ENCODE data around the gene HLA-DRB1.

DNA sequence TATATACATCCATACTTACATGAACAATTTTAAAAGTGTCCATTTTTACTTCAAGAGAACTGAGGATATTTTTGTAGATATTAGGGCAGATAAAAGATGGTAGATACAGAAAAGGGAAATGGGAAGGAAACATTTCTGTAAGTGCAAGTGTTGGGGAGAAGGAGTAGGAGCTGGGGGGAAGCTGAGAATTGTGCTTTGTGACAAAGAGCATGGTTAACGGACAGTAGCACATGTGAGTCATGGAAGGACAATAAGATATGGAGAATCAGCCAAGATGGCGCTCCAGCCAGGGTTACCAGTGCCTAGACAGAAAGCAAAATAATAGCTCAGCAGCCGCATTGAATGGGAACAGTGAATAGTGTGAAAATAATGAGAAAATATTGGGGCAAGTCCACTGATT, 12.7 kb upstream of the HLA-DRB1 start:
- TF ChIP-seq POLR2A (IDR thresholded peaks at IDR 0.05): no peak
- TF ChIP-seq, protein P1, sequence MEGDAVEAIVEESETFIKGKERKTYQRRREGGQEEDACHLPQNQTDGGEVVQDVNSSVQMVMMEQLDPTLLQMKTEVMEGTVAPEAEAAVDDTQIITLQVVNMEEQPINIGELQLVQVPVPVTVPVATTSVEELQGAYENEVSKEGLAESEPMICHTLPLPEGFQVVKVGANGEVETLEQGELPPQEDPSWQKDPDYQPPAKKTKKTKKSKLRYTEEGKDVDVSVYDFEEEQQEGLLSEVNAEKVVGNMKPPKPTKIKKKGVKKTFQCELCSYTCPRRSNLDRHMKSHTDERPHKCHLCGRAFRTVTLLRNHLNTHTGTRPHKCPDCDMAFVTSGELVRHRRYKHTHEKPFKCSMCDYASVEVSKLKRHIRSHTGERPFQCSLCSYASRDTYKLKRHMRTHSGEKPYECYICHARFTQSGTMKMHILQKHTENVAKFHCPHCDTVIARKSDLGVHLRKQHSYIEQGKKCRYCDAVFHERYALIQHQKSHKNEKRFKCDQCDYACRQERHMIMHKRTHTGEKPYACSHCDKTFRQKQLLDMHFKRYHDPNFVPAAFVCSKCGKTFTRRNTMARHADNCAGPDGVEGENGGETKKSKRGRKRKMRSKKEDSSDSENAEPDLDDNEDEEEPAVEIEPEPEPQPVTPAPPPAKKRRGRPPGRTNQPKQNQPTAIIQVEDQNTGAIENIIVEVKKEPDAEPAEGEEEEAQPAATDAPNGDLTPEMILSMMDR (IDR thresholded peaks at IDR 0.05 in 8 of 11, conservative IDR thresholded peaks at IDR 0.05 in 3 of 11): no peak

Data from spleen (tissue), 7 donors.